Transverse colon (tissue), 4 donors: Measurements from ENCODE around the gene GET3.

Experiments used
- CTCF ChIP-seq, 5 experiments: fragments of 200-600 bp in 3 of 5; fragments of 450-650 bp in 2 of 5; sonication (generic) in 3 of 5; IDR thresholded peaks; 1 replicate in 2 of 5; 2 replicates in 3 of 5; pipeline ENCODE4 v1.5.1; 2016 to 2017; ENCODE audit warnings: antibody characterized with exemption in 5 of 5, inconsistent platforms in 3 of 5, mild to moderate bottlenecking in 2 of 5, moderate library complexity in 1 of 5
- EP300 ChIP-seq: sonication (generic); formaldehyde crosslinking; IDR thresholded peaks from one replicate; pipeline ENCODE4 v1.6.1; 2017; ENCODE audit warnings: antibody characterized with exemption, low read depth
- POLR2A ChIP-seq: fragments of 450-650 bp; IDR thresholded peaks from one replicate; pipeline ENCODE4 v1.6.1; 2016; ENCODE audit warnings: antibody characterized with exemption, mild to moderate bottlenecking, moderate library complexity
- POLR2AphosphoS5 ChIP-seq, 3 donors: sonication (generic); formaldehyde crosslinking; IDR thresholded peaks; one replicate each; pipeline ENCODE4 v1.6.1; 2016; ENCODE audit warnings: antibody characterized with exemption in 3 of 3

GRCh38 chr19:12796146-12797071, 59.1 kb downstream of the GET3 start:
- TF ChIP-seq CTCF (IDR thresholded peaks at IDR 0.05) (peak; percentile 93 to 100 (median 96)), EP300 (no peak), POLR2A (peak; percentile 72), POLR2AphosphoS5 (IDR thresholded peaks at IDR 0.05) (peak in 2 of 3 donors; percentile 66 to 85)
